Activated CD8-positive, alpha-beta T cell treated with anti-CD3 and anti-CD28 coated beads, Interleukin-2, amount 10 ng/mL, durations not matched to agents 7 days and 5 days (primary cell): ENCODE measurements around the gene SRSF3. TPM values are rescaled to one million over a fixed set of nuclear protein-coding genes. Genes with fewer than 3 reads are reported as not detected.
"Not testable (repeated sequence)": the region's sequence is repeated elsewhere in the genome, so short reads cannot be mapped to it uniquely, and the experiment has no call there.

Experiments
- ATAC-seq: fragments of 150-1000 bp; cut with Tn5 transposase; one replicate; pipeline ENCODE4 v1.10.0; 2021; ENCODE audit warnings: moderate library complexity
- CTCF ChIA-PET: fragments of 350-600 bp; sonication (Branson Sonifier 250); formaldehyde crosslinking; loops from one replicate; lab custom pipeline; 2021; ENCODE audit warnings: antibody characterized with exemption; lab: Charles Lee
- POLR2A ChIA-PET: fragments of 350-600 bp; sonication (Branson Sonifier 250); formaldehyde crosslinking; loops from one replicate; lab custom pipeline; 2021; ENCODE audit warnings: antibody characterized with exemption; lab: Charles Lee
- DNase-seq: peaks from one replicate; pipeline ENCODE4 v3.0.0-alpha.2; 2020
- H3K27ac Mint-ChIP-seq: one replicate; pipeline ENCODE4 v1.8.0; 2021; ENCODE audit warnings: mild to moderate bottlenecking, mixed read lengths
- H3K27me3 Mint-ChIP-seq: one replicate; pipeline ENCODE4 v1.8.0; 2021; ENCODE audit warnings: low read depth, mixed read lengths
- H3K36me3 Mint-ChIP-seq: one replicate; pipeline ENCODE4 v1.8.0; 2021; ENCODE audit warnings: low read depth, mixed read lengths
- H3K4me1 Mint-ChIP-seq: one replicate; pipeline ENCODE4 v1.8.0; 2021; ENCODE audit warnings: low read depth, mixed read lengths
- H3K4me3 Mint-ChIP-seq: one replicate; pipeline ENCODE4 v1.8.0; 2021; ENCODE audit warnings: mild to moderate bottlenecking, mixed read lengths
- H3K9me3 Mint-ChIP-seq: one replicate; pipeline ENCODE4 v1.8.0; 2022; ENCODE audit warnings: mixed read lengths; ENCODE audit not compliant: insufficient read depth
- microRNA-seq: library from miRNA; unstranded; fragments of <30 nt; microRNA quantifications from one replicate; pipeline ENCODE4 v1.2.0, GENCODE V29; 2022
- total RNA-seq, 2 experiments: library from RNA; stranded (reverse); gene quantifications; one replicate each; pipeline ENCODE4 v1.2.3, GENCODE V29; 2021

The SRSF3 gene
- total RNA-seq, 2 experiments from 2014 or later = 482 to 509 TPM

GRCh38 chr6:36654469-36654868 lies 60.3 kb downstream of the SRSF3 start:
- H3K27ac Mint-ChIP-seq, H3K36me3 Mint-ChIP-seq, POLR2A ChIA-PET, H3K4me1 Mint-ChIP-seq, H3K4me3 Mint-ChIP-seq, H3K9me3 Mint-ChIP-seq, DNase-seq, ATAC-seq: not testable (repeated sequence)
- CTCF ChIA-PET = interaction anchor here (1.0 to 1.2 kb wide), 2 partner anchors 9 to 104 kb away, joined by 3 to 5 read pairs; no protein-coding TSS in a partner anchor
- H3K27me3 Mint-ChIP-seq = peaks cover 51% of the 10 kb centered on the region

Small RNA genes within 50 kb of the gene (microRNA-seq; reads per million reads assigned to microRNA genes)
- gene MIR3925 = not detected

Other genes starting within 250 kb of the SRSF3 start
- gene ETV7, start 206.7 kb upstream of the SRSF3 start, total RNA-seq = 1 to 10 TPM; 3.5 to 4.6 TPM
- gene PXT1, start 151.5 kb upstream of the SRSF3 start, total RNA-seq = under 1 TPM; 0.16 TPM
- 10 to 100 TPM; 56.5 to 58.9 TPM for gene KCTD20, start 151.4 kb upstream of the SRSF3 start, total RNA-seq
- 10 to 100 TPM; 53.5 to 54.4 TPM for gene STK38, start 46.9 kb upstream of the SRSF3 start, total RNA-seq
- 10 to 100 TPM; 43.4 to 44.2 TPM for gene CDKN1A, start 84.4 kb downstream of the SRSF3 start, total RNA-seq
- not detected for gene RAB44, start 103.5 kb downstream of the SRSF3 start, total RNA-seq
- 1 to 10 TPM; 1.4 to 1.7 TPM for gene CPNE5, start 245.1 kb downstream of the SRSF3 start, total RNA-seq